HEK293 (cell line): ENCODE data around the gene SAMD5.

Experiments used
- CTCF ChIA-PET: fragments of 350-600 bp; formaldehyde crosslinking; extraction: SDS; loops from one replicate; lab custom pipeline; 2021; ENCODE audit warnings: antibody characterized with exemption; lab: Yijun Ruan, JAX
- POLR2A ChIA-PET: fragments of 300-600 bp; formaldehyde crosslinking; extraction: SDS; loops from one replicate; lab custom pipeline; 2020; ENCODE audit warnings: antibody characterized with exemption, inconsistent platforms; lab: Yijun Ruan, JAX
- H3K27ac ChIP-seq: fragments of 200-500 bp; sonication (Bioruptor generic); 2 replicates; pipeline ENCODE4 v1.5.1; 2014; ENCODE audit warnings: low read depth, low read length, control low read depth, inconsistent platforms; ENCODE audit errors: extremely low read depth
- H3K36me3 ChIP-seq, 2 experiments: fragments of 200-500 bp in 1 of 2; sonication (Bioruptor generic) in 1 of 2; 1 replicate in 1 of 2; 2 replicates in 1 of 2; pipeline ENCODE4 v1.5.1; 2014 to 2017; ENCODE audit warnings: inconsistent platforms in 2 of 2, low read length in 2 of 2; ENCODE audit not compliant: control insufficient read depth in 2 of 2, insufficient read depth in 1 of 2
- H3K4me1 ChIP-seq: fragments of 200-500 bp; sonication (Bioruptor generic); 2 replicates; pipeline ENCODE4 v1.5.1; 2014; ENCODE audit warnings: mild to moderate bottlenecking, low read length, inconsistent platforms; ENCODE audit not compliant: control insufficient read depth, insufficient read depth
- H3K4me3 ChIP-seq: 2 replicates; pipeline ENCODE4 v1.5.1; 2011; ENCODE audit warnings: low read depth, mild to moderate bottlenecking, control low read depth, low read length, moderate library complexity
- H3K9me3 ChIP-seq: fragments of 200-500 bp; sonication (Bioruptor generic); 2 replicates; pipeline ENCODE4 v1.5.1; 2014; ENCODE audit warnings: low read depth, low read length, inconsistent platforms; ENCODE audit not compliant: control insufficient read depth, insufficient read depth
- KLF8 ChIP-seq: fragments of 450-650 bp; formaldehyde crosslinking; IDR thresholded peaks from 2 replicates; pipeline ENCODE4 v1.5.1; 2016; ENCODE audit warnings: missing biosample characterization, missing genetic modification characterization
- ZBTB17 ChIP-seq: fragments of 450-650 bp; formaldehyde crosslinking; IDR thresholded peaks from 2 replicates; pipeline ENCODE4 v1.5.1; 2016; ENCODE audit warnings: missing biosample characterization, missing genetic modification characterization
- ZNF16 ChIP-seq: fragments of 450-650 bp; formaldehyde crosslinking; IDR thresholded peaks from 2 replicates; pipeline ENCODE4 v1.5.1; 2016; ENCODE audit warnings: low read depth, missing biosample characterization, missing genetic modification characterization
- ZNF521 ChIP-seq: fragments of 450-650 bp; formaldehyde crosslinking; IDR thresholded peaks from 2 replicates; pipeline ENCODE4 v1.5.1; 2017; ENCODE audit warnings: missing biosample characterization, mild to moderate bottlenecking, missing genetic modification characterization
- ZNF626 ChIP-seq: fragments of 450-650 bp; sonication (Bioruptor Pico); formaldehyde crosslinking; IDR thresholded peaks from 2 replicates; pipeline ENCODE4 v1.5.1; 2018; ENCODE audit warnings: missing biosample characterization, missing genetic modification characterization, inconsistent platforms
- ZNF629 ChIP-seq: fragments of 450-650 bp; formaldehyde crosslinking; IDR thresholded peaks from 2 replicates; pipeline ENCODE4 v1.5.1; 2017; ENCODE audit warnings: missing biosample characterization, missing genetic modification characterization
- ZNF664 ChIP-seq: fragments of 450-650 bp; formaldehyde crosslinking; IDR thresholded peaks from 2 replicates; pipeline ENCODE4 v1.5.1; 2016; ENCODE audit warnings: missing biosample characterization, missing genetic modification characterization
- TF ChIP-seq, protein P1 (sequence below): fragments of 450-650 bp; formaldehyde crosslinking; conservative IDR thresholded peaks from 2 replicates; pipeline ENCODE4 v1.5.1; 2016; ENCODE audit warnings: low read depth, missing biosample characterization, missing genetic modification characterization
- TF ChIP-seq, protein P2 (sequence below): fragments of 450-650 bp; formaldehyde crosslinking; IDR thresholded peaks from 2 replicates; pipeline ENCODE4 v1.5.1; 2017; ENCODE audit warnings: missing biosample characterization, mild to moderate bottlenecking, missing genetic modification characterization, moderate library complexity
- TF ChIP-seq, protein P3 (sequence below): fragments of 450-650 bp; formaldehyde crosslinking; IDR thresholded peaks from 2 replicates; pipeline ENCODE4 v1.5.1; 2016; ENCODE audit warnings: missing biosample characterization, missing genetic modification characterization
- TF ChIP-seq, protein P4 (sequence below): fragments of 450-650 bp; formaldehyde crosslinking; IDR thresholded peaks from 2 replicates; pipeline ENCODE4 v1.5.1; 2016; ENCODE audit warnings: missing biosample characterization, missing genetic modification characterization
- TF ChIP-seq, protein P5 (sequence below): fragments of 450-650 bp; formaldehyde crosslinking; IDR thresholded peaks from 2 replicates; pipeline ENCODE4 v1.5.1; 2016; ENCODE audit warnings: missing biosample characterization, missing genetic modification characterization
- TF ChIP-seq, protein P6 (sequence below): fragments of 450-650 bp; formaldehyde crosslinking; IDR thresholded peaks from 2 replicates; pipeline ENCODE4 v1.5.1; 2017; ENCODE audit warnings: missing biosample characterization, missing genetic modification characterization
- TF ChIP-seq, protein P7 (sequence below): fragments of 450-650 bp; formaldehyde crosslinking; IDR thresholded peaks from 2 replicates; pipeline ENCODE4 v1.5.1; 2016; ENCODE audit warnings: missing biosample characterization, missing genetic modification characterization

The SAMD5 gene

DNA sequence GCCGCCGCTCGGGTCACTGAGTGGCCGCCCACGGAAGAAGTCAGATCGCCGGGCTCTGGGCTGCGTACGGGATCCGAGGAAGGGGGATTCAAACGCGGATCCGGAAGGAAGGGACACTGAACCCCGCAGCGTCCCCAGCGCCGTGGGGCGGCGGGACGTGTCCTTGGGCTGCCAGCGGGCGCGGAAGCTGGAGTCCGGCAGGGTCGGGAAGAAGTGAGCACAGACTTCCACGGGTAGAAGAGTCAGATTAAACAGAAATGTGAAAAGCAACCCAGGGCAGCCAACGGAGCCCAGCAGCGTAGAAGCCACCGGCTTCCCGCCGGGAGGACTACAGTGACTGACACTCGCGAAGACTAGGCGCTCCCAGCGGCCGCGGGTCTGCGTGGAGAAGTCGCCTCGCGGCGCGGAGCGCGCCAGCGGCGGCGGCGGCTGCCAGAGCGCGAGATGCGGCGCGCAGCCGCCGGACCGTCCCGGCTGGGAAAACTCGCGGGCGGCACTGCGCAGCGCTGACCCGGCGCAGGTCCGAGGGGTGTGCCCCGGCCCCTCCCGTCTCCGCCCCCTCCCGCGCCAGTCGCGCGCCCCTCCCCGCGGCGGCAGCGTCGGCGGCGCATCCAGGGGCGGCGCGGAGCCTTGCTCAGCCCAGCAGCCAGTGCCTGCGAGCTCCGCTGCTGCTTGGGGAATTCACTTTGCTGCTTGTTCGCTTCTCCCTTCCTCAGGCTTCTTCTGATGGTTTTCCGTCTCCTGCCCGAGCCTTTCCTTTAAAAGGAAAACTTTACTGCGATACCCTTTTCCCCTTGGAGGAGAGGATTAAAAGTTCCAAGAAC lies at the start of gene SAMD5 (continued):
- TF ChIP-seq, protein P1, sequence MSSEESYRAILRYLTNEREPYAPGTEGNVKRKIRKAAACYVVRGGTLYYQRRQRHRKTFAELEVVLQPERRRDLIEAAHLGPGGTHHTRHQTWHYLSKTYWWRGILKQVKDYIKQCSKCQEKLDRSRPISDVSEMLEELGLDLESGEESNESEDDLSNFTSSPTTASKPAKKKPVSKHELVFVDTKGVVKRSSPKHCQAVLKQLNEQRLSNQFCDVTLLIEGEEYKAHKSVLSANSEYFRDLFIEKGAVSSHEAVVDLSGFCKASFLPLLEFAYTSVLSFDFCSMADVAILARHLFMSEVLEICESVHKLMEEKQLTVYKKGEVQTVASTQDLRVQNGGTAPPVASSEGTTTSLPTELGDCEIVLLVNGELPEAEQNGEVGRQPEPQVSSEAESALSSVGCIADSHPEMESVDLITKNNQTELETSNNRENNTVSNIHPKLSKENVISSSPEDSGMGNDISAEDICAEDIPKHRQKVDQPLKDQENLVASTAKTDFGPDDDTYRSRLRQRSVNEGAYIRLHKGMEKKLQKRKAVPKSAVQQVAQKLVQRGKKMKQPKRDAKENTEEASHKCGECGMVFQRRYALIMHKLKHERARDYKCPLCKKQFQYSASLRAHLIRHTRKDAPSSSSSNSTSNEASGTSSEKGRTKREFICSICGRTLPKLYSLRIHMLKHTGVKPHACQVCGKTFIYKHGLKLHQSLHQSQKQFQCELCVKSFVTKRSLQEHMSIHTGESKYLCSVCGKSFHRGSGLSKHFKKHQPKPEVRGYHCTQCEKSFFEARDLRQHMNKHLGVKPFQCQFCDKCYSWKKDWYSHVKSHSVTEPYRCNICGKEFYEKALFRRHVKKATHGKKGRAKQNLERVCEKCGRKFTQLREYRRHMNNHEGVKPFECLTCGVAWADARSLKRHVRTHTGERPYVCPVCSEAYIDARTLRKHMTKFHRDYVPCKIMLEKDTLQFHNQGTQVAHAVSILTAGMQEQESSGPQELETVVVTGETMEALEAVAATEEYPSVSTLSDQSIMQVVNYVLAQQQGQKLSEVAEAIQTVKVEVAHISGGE (tag by site-specific recombination): peak; percentile 55
- TF ChIP-seq, protein P2, sequence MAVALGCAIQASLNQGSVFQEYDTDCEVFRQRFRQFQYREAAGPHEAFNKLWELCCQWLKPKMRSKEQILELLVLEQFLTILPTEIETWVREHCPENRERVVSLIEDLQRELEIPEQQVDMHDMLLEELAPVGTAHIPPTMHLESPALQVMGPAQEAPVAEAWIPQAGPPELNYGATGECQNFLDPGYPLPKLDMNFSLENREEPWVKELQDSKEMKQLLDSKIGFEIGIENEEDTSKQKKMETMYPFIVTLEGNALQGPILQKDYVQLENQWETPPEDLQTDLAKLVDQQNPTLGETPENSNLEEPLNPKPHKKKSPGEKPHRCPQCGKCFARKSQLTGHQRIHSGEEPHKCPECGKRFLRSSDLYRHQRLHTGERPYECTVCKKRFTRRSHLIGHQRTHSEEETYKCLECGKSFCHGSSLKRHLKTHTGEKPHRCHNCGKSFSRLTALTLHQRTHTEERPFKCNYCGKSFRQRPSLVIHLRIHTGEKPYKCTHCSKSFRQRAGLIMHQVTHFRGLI (tag by site-specific recombination): peak; percentile 34; the same call in 1 of the 2 replicates
- TF ChIP-seq, protein P3, sequence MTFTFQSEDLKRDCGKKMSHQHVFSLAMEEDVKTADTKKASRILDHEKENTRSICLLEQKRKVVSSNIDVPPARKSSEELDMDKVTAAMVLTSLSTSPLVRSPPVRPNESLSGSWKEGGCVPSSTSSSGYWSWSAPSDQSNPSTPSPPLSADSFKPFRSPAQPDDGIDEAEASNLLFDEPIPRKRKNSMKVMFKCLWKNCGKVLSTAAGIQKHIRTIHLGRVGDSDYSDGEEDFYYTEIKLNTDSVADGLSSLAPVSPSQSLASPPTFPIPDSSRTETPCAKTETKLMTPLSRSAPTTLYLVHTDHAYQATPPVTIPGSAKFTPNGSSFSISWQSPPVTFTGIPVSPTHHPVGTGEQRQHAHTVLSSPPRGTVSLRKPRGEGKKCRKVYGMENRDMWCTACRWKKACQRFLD: no peak
- TF ChIP-seq ZNF16 (tag by site-specific recombination) (no peak), ZBTB17 (tag by site-specific recombination) (no peak; the same call in 1 of the 2 replicates), ZNF521 (tag by site-specific recombination) (no peak), ZNF626 (tag by site-specific recombination) (no peak), KLF8 (tag by site-specific recombination) (peak; percentile 56; the same call in 1 of the 2 replicates)
- TF ChIP-seq, protein P4, sequence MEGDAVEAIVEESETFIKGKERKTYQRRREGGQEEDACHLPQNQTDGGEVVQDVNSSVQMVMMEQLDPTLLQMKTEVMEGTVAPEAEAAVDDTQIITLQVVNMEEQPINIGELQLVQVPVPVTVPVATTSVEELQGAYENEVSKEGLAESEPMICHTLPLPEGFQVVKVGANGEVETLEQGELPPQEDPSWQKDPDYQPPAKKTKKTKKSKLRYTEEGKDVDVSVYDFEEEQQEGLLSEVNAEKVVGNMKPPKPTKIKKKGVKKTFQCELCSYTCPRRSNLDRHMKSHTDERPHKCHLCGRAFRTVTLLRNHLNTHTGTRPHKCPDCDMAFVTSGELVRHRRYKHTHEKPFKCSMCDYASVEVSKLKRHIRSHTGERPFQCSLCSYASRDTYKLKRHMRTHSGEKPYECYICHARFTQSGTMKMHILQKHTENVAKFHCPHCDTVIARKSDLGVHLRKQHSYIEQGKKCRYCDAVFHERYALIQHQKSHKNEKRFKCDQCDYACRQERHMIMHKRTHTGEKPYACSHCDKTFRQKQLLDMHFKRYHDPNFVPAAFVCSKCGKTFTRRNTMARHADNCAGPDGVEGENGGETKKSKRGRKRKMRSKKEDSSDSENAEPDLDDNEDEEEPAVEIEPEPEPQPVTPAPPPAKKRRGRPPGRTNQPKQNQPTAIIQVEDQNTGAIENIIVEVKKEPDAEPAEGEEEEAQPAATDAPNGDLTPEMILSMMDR (tag by site-specific recombination): peak; percentile 38; the same call in 1 of the 2 replicates
- TF ChIP-seq, protein P5, sequence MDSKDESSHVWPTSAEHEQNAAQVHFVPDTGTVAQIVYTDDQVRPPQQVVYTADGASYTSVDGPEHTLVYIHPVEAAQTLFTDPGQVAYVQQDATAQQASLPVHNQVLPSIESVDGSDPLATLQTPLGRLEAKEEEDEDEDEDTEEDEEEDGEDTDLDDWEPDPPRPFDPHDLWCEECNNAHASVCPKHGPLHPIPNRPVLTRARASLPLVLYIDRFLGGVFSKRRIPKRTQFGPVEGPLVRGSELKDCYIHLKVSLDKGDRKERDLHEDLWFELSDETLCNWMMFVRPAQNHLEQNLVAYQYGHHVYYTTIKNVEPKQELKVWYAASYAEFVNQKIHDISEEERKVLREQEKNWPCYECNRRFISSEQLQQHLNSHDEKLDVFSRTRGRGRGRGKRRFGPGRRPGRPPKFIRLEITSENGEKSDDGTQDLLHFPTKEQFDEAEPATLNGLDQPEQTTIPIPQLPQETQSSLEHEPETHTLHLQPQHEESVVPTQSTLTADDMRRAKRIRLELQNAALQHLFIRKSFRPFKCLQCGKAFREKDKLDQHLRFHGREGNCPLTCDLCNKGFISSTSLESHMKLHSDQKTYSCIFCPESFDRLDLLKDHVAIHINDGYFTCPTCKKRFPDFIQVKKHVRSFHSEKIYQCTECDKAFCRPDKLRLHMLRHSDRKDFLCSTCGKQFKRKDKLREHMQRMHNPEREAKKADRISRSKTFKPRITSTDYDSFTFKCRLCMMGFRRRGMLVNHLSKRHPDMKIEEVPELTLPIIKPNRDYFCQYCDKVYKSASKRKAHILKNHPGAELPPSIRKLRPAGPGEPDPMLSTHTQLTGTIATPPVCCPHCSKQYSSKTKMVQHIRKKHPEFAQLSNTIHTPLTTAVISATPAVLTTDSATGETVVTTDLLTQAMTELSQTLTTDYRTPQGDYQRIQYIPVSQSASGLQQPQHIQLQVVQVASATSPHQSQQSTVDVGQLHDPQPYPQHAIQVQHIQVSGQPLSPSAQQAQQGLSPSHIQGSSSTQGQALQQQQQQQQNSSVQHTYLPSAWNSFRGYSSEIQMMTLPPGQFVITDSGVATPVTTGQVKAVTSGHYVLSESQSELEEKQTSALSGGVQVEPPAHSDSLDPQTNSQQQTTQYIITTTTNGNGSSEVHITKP (tag by site-specific recombination): peak; percentile 85

DNA sequence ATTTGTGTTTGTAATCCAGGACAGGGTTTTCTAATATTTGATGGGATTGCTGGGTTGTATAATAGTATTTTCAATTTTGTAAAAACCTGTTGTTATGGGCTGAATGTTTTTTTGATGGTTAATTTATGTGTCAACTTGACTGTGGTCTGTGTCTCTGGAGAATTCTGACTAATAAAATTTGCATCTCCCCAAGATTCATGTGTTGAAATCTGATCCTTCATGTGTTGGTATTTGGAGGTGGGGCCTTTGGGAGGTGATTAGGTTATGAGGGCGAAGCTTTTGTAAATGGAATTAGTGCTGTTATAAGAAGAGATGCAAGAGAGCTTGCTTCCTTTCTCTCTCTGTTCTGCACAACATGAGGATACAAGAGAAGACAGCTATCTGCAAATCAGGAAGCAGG lies 48.7 kb upstream of the SAMD5 start:
- Histone ChIP-seq H3K9me3 (no peaks in the 10 kb centered on the region), H3K4me3 (no peak overlapping the region), H3K4me1 (no peaks in the 10 kb centered on the region), H3K27ac (no peak overlapping the region), H3K36me3 (no peaks in the 10 kb centered on the region)
- POLR2A ChIA-PET: no interaction called here
- CTCF ChIA-PET: no interaction called here
- TF ChIP-seq ZNF664: no peak
- TF ChIP-seq, protein P6, sequence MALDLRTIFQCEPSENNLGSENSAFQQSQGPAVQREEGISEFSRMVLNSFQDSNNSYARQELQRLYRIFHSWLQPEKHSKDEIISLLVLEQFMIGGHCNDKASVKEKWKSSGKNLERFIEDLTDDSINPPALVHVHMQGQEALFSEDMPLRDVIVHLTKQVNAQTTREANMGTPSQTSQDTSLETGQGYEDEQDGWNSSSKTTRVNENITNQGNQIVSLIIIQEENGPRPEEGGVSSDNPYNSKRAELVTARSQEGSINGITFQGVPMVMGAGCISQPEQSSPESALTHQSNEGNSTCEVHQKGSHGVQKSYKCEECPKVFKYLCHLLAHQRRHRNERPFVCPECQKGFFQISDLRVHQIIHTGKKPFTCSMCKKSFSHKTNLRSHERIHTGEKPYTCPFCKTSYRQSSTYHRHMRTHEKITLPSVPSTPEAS: no peak
- no peak for TF ChIP-seq ZNF629 (tag by site-specific recombination)
- TF ChIP-seq, protein P7, sequence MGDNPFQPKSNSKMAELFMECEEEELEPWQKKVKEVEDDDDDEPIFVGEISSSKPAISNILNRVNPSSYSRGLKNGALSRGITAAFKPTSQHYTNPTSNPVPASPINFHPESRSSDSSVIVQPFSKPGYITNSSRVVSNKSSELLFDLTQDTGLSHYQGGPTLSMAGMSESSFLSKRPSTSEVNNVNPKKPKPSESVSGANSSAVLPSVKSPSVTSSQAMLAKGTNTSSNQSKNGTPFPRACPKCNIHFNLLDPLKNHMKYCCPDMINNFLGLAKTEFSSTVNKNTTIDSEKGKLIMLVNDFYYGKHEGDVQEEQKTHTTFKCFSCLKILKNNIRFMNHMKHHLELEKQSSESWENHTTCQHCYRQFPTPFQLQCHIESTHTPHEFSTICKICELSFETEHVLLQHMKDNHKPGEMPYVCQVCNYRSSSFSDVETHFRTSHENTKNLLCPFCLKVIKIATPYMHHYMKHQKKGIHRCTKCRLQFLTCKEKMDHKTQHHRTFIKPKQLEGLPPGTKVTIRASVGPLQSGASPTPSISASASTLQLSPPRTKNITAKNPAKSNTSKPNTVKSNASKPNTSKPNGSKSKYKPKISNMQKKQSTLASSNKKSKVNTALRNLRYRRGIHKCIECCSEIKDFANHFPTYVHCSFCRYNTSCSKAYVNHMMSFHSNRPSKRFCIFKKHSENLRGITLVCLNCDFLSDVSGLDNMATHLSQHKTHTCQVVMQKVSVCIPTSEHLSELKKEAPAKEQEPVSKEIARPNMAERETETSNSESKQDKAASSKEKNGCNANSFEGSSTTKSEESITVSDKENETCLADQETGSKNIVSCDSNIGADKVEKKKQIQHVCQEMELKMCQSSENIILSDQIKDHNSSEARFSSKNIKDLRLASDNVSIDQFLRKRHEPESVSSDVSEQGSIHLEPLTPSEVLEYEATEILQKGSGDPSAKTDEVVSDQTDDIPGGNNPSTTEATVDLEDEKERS (tag by site-specific recombination): no peak
